Spleen (tissue), 7 donors: ENCODE results near the gene KCNH6.

Experiments used
- POLR2A ChIP-seq, 3 donors: fragments of 450-650 bp; IDR thresholded peaks; one replicate each; pipeline ENCODE4 v1.5.1; 2017; ENCODE audit warnings: antibody characterized with exemption in 3 of 3, mild to moderate bottlenecking in 1 of 3
- TF ChIP-seq, protein P1 (sequence below), 11 experiments: fragments of 200-600 bp in 7 of 11; fragments of 450-650 bp in 4 of 11; sonication (generic) in 4 of 11; IDR thresholded peaks in 8 of 11; conservative IDR thresholded peaks in 3 of 11; 1 replicate in 7 of 11; 2 replicates in 4 of 11; pipeline versions ENCODE4 v1.4.0 to v1.8.0; 2016 to 2021; ENCODE audit warnings: antibody characterized with exemption in 11 of 11, inconsistent platforms in 4 of 11, mild to moderate bottlenecking in 1 of 11
- donor health status: DM: no; HTN: no; CAD: no; lungs with moderate emphysema.
- donor health status: DM: no; HTN: no; CAD: no.
- donor health status: DM: no; HTN: no; CAD: no.

DNA sequence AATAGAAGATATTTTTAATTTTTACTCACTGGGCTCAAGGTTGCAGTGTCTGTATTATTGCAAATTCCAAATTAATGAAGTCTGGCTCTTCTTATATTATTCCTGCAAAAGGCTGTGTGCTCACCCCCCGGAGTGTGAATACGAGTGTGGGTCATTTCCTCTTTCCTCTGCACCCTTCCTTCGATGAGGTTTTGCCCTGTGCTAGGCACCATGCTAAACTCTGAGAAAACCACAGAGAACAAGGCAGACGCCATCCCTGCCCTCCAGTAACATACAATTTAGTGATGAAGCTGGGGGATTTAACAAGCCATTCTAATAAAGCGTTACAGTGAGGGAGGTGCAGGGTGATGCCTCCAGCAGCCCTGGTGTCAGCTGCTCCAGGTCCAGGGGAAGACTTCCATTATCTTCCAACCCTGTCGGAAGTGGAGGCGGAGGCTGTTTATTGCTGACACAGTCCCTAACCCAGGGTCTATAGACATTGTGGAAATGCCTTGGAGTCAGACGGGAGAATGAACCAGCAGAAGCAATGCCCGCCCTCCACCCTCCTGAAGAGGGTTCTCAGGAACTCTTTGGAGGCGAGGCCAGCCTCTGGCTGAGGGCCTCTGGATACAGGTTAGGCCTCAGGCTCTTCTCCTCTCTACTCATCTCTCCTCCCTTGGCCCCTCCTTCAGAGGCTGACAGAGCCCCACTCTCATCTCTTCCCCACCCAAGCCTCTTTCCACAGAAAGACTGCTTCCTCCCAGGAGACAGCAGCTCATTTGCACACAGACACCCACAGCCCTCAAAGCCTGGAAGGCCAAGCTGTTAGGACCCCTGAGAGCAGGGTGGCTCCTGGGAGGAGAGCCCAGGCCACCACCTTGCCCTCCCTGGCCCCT lies 48.3 kb upstream of the KCNH6 start:
- TF ChIP-seq, protein P1, sequence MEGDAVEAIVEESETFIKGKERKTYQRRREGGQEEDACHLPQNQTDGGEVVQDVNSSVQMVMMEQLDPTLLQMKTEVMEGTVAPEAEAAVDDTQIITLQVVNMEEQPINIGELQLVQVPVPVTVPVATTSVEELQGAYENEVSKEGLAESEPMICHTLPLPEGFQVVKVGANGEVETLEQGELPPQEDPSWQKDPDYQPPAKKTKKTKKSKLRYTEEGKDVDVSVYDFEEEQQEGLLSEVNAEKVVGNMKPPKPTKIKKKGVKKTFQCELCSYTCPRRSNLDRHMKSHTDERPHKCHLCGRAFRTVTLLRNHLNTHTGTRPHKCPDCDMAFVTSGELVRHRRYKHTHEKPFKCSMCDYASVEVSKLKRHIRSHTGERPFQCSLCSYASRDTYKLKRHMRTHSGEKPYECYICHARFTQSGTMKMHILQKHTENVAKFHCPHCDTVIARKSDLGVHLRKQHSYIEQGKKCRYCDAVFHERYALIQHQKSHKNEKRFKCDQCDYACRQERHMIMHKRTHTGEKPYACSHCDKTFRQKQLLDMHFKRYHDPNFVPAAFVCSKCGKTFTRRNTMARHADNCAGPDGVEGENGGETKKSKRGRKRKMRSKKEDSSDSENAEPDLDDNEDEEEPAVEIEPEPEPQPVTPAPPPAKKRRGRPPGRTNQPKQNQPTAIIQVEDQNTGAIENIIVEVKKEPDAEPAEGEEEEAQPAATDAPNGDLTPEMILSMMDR (IDR thresholded peaks at IDR 0.05 in 8 of 11, conservative IDR thresholded peaks at IDR 0.05 in 3 of 11), result no peak
- no peak for TF ChIP-seq POLR2A (IDR thresholded peaks at IDR 0.05)
